ENCODE data around the gene FRRS1.

DNA sequence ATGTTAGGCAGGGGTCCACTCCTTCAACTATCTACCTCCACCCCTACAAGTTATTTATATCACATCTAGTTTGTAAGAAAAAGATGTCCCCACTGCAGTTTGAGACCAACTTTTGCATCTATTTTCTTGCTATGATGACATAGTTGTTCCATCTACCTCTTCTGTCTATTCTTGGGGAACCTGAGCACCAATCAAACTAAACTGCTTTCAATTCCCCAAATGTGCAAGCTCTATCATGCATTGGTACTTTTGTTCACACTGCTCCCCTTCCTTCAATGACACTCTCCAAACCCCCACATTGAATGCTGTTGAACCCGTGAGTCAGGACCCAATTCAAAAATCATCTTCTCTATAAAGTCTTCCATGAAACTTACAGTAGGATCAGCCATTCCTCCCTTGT is 16.0 kb upstream of the FRRS1 start:
- TF ChIP-seq, protein P1, sequence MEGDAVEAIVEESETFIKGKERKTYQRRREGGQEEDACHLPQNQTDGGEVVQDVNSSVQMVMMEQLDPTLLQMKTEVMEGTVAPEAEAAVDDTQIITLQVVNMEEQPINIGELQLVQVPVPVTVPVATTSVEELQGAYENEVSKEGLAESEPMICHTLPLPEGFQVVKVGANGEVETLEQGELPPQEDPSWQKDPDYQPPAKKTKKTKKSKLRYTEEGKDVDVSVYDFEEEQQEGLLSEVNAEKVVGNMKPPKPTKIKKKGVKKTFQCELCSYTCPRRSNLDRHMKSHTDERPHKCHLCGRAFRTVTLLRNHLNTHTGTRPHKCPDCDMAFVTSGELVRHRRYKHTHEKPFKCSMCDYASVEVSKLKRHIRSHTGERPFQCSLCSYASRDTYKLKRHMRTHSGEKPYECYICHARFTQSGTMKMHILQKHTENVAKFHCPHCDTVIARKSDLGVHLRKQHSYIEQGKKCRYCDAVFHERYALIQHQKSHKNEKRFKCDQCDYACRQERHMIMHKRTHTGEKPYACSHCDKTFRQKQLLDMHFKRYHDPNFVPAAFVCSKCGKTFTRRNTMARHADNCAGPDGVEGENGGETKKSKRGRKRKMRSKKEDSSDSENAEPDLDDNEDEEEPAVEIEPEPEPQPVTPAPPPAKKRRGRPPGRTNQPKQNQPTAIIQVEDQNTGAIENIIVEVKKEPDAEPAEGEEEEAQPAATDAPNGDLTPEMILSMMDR (IDR thresholded peaks at IDR 0.05; ENCODE audit: low read depth, low read length), result no peak
- TF ChIP-seq MYC (IDR thresholded peaks at IDR 0.05; ENCODE audit: low read depth, low read length), result no peak
